GM19467 (cell line): Measurements from ENCODE around the gene KCND2.
"Not testable (repeated sequence)": the region's sequence is repeated elsewhere in the genome, so short reads cannot be mapped to it uniquely, and the experiment has no call there.

Experiments used
- ATAC-seq: cut with Tn5 transposase; IDR thresholded peaks from one replicate; pipeline ENCODE4 v1.9.1; 2021; ENCODE audit warnings: mild to moderate bottlenecking, moderate library complexity; ENCODE audit not compliant: unreplicated experiment

The KCND2 gene

DNA sequence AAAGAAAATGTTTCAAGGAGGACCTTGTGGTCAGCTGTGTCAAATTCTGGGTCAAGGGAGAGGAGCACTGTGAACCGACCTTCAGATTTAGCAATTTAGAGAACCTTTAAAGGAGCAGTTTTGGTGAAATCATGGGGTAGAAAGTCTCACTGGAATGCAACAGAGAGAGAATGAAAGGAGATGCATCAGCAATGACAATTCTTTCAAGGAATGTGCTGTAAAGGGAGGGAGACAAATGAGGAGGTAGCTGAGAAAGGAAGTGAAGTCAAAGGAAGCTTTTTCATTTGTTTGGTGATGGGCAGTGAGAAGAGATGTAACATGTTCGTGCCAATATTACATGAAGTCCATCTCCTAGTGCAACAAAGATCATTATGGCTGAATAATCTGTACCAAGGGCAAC, 418.9 kb downstream of the KCND2 start:
- ATAC-seq: no peak

DNA sequence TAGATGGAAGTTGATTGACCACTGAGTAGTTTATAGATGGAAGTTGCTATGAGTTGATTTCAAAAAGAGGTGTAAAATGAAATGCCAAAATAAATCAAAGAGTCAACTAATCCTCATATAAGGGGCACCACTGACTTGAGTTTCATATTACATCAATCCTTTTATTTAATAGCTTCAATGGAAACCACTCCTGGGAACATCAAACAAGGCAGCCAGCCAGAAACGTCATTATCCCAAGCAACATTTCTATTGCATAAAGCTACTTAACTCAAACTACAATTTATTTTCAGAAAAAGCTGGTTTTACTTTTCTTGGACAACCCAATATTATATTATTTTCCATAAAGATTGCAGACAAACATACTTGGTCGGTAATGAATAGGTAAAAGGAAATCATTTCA, 422.9 kb downstream of the KCND2 start:
- ATAC-seq: no peak

DNA sequence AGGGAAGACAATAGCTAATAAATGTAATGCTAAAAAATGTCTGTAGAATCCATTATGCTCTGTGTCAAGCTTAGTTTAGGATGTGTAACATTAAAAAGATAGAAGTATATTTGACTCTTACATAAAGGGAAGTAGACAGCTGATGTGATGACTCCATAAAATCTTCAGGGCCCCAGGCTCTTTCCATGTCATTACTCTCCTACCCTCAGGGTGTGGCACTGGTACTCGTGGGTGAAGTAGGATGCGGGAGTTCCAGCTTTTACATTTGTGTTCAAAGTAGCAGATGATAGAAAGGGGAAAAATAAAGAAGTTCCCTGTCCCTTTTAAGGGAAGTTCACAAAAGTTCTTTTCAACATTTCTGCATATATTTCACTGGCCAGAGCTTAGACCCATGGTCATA, 427.8 kb downstream of the KCND2 start:
- no peak for ATAC-seq

DNA sequence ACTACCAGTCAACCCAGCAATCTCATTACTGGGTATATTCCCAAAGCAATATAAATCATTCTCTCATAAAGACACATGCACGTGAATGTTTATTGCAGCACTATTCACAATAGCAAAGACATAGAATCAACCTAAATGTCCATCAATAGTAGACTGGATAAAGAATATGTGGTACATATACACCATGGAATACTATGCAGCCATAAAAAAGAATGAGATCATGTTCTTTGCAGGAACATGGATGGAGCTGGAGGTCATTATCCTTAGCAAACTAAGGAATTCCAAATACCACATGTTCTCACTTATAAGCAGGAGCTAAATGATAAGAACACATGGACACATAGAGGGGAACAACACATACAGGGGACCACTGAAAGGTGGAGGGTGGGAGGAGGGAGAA, 429.4 kb downstream of the KCND2 start:
- ATAC-seq: not testable (repeated sequence)

DNA sequence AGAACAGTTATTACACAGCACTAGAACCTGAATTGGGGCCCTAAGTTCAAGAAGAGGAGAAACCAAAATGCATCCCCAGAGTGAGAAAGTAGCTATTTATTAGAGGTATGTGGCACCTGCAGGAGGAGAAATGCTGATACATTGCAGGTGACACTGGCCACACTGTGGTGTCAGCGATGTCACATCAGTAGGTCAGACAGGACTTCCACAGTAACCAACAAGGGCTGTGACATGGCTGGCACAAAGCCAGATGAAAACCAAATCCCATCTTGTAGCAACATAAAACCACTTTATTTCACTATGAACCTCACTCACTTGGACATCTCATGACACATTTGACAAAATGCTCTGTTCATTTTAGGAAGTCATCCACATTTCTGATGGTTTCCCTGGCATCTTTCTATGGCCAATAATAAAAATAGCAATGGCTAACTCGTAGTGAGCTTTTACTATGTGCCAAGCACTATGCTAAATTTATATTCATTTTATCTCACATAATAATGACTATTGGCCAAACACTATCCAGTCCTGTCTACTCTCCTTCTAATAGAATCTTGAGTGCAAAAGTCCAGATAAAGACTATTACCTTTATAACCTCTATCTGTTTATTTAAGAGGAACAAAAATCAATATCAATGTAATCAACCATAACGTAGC, 430.7 kb downstream of the KCND2 start:
- no peak for ATAC-seq

DNA sequence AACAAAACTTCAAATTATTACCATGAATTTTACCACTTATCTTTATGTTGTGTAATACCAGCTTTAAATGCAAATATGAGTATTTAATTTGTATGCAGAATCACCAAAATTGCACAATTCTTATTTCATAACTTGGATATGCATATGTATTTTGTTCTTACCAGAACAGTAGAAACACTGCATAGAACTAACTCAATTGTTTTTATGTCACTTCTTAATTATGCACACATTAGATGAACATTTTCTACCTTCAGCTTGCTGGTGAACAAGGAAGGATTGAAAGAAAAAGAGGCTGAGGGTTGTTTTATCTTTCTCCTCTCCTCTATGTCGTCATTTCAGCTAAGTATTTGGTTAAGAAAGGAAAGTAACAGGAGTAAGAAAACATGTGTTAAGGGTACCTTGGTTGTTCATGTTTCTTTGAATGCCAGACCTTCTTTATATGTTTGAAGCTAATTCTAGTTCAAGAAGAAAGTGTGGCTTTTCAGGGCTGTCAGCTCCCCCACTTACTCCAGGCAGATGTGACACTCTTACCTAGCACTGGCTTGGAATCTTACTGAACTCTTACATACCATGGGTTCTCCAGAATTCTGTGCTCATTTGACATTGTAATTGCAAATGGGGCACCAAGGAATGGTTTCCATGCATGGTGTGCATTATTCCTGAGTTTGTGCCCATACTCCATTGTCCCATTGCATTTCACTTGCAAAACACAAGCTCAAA, 436.4 kb downstream of the KCND2 start:
- no peak for ATAC-seq

DNA sequence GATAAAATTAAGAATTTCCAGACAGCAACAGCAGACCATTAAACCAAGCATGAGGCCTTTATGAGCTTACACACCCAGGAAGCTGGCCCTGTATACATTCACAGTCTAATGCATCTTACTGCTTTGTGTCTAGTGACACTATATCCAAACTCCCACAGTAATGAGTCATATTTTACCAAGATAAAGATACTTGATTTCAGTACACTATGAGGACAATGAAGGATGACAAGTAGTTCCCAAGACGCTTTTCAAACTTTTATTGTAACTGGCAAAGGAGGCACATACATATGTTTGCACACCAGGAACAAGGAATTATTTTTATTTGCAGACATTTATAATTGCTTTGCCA, 437.0 kb downstream of the KCND2 start:
- no peak for ATAC-seq

DNA sequence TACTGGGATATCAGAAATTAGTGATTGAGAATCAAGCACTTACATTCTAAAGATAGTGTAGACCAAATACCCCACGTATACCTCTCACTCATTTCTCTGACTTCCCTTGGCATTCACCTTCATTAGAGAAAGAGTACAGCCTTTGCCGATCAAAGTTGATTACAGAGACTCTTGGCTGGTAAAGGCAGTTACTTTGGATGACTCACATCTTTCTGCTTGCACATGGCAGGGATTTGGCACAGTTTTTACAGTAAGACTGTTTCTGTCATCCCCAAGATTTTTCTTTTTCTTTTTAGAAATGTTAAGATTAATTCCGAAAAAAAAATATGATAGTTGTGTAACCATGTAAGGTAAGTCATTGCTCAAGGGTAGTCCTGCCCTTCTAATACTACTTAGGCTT, 442.0 kb downstream of the KCND2 start:
- ATAC-seq: no peak

DNA sequence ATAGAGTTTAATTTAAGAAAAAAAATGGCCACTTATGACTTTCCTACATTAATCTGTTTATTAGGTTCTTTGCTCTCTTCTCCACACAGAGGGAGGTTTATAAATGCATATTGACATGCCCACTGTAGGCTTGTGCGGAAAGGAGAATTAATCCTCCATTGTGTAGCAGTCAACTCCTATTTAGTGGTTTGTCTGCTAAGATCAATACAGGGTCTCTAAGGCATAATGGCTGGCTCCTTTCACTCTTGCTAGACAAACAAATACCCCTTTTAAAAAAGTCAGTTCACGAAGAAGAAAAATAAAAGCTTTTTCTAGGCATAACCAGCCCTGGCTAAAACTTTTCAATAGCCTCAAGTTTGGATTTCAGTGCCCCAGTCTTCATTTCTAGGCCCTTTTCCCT, 443.3 kb downstream of the KCND2 start:
- ATAC-seq: no peak

DNA sequence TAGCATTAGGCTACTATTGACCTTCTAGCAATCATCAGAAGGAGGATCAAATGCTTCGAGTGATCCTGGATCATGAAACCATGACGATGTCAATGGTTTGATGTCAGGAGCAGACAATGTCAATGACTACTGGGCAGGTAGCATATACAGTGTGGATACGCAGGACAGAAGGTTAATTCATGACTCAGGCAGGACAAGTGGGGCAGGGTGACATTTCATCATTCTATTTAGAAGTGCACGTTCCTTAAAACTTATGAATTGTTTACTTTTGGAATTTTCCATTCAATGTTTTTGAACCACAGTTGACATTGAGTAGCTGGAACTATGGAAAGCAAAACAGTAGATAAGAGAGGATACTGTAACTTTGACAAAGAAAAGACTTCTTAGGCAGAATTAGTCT, 444.2 kb downstream of the KCND2 start:
- ATAC-seq: no peak

DNA sequence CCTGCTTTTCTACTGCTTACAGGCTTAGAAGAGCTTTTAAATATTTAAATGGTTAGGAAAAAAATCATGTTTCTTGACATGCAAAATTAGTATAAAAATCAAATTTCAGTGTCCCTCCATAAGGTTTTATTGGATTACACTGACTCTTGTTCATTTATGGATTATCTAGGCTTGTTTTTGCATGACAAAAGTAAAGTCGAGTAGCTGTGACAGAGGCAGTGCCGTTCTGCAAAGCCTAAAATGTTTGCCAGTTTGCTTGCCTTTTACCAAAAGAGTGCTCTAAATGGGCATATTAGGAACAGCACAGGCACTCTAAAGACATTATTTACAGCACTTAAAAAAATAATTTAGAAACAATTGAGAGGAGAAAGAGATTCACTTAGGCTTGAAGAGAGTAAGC, 445.4 kb downstream of the KCND2 start:
- no peak for ATAC-seq

DNA sequence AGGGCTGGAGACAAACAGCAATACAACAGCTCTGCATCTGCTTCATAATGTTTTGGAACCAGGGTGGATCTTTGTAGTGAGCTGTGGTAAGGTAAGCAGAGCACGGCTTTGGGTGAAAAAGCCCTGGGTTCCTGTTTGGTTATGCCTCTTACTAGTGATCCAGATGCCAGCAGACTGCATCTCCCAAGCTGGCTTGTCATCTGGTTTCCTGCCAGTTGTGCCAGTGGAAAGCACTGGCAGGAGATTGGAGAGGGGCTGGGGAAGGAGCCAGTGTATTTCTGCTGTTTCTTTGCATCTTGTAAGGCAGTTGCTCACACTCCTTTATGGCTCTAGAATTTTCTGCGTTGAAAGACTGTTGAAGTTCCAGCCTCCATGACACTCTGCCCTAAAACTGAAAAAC, 447.3 kb downstream of the KCND2 start:
- no peak for ATAC-seq

DNA sequence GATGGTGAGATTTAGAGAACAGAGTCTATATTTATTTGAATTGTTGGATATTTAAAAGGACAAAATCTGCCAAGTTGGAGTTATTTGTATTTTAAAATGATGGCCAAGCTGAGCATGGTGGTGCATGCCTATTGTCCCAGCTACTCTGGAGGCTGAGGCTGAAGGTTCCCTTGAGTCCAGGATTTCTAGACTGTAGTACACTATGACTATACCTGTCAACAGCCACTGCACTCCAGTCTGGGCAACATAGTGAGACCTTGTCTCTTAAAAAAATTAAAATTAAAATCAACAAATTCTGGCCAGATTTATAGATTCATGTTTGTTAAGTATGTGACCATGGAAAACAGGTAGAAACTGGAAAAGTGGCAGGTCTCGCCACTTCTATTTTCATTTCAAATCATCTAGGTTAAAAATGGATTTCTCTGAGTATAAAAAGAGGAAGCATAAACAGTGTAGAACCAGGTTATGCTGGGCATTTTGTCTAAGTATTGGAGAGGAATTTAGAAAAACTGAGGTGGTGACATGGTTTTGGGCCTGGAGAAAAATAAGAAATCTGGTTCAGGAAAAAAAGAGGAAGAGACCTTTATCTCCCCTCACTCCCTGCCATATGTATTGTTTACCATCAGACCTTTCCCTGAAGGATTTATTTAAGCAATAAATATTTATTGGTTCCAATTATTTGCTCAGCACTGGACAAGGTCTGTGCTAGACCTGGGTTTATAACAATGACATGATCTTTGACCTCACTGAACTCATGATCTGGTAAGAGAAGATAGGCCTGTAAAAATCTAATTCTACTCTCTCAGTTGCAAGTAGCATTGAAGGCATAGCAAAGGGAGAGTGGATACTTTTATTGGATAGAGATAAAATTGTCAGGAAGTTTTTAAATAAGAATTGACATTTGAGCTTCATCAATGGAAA, 450.8 kb downstream of the KCND2 start:
- no peak for ATAC-seq

DNA sequence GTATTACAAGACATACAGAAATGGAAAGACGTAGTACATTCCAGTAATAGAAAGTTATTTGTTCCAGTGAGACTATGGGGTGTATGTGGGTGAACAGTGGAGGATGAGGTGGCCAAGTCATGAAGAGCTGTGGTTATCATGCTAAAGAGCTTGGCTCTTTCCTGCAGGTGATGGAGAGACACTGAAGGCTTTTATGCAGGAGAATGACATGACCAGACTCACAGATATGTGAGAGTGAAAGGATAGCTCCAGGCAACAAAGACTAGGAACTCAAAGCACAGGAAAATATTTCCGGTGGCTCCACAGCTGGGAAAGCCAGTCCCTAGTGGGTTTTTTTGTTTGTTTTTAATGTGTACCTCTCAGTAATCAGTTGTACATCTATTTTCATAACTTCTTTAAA, 451.5 kb downstream of the KCND2 start:
- no peak for ATAC-seq

DNA sequence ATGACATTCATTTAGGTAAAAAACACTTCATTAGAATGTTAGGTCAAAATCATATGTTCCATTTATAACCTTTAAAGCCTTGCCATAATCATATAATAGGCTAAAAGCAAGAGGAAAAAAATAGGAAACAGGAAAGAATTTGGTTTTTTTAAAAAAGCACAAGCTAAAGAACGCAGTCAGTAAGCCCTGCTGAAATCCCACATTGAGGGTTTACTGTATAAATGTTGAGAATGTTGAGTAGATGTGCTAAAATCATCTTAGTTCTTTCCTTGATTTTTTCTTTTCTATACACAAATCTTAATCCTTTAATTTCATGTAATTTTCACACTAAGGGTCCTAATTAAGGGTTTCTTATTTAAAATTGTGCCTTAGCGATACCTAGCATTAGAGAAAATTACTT, 452.0 kb downstream of the KCND2 start:
- no peak for ATAC-seq

DNA sequence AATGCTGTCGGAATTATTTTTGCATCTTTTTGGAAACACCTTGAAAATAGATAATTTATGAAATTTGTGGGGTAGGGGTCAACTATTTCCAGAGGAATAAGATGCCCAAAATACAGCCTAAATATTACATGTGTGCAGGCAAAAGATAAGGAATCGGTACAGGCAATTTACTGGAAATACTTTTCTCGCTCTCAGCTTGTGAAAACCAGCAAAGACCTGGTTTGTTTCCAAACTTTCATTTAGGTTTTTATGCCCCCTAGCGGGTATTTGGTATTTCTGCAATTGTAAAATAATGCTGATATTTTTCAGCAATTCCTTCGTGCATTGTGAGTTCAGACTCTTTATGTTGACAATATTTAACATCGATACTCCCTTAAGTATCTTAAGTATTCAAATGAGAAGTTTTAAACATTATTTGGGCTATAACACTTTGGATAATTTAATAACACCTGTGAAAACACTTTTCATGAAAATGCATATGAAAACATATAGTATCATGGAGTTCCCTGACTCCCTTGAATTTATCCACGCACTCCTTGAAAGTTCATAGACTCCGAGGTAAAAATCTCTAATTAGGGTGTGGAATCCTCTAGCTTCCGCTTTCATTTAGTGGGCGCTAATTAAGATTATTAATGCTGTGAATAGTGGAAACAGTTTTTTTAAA, 452.5 kb downstream of the KCND2 start:
- no peak for ATAC-seq

DNA sequence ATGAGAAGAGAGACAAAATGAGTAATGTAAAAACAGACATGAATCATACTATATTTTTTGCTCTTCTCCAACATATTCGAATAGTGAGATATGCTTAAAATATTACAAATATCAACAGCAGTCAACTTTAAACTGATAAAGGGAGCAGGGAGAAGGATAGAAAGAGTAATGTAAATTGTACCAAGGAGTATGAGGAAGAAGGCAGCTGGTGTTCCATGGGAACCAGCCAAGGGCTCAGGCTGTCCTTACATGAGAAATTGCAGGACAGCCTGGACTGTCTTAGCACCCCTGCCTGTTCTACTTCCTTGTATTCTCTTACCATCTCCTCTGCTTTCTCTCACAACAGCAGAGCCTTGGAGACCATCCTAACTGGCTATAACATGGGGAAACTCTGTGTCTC, 456.3 kb downstream of the KCND2 start:
- no peak for ATAC-seq

DNA sequence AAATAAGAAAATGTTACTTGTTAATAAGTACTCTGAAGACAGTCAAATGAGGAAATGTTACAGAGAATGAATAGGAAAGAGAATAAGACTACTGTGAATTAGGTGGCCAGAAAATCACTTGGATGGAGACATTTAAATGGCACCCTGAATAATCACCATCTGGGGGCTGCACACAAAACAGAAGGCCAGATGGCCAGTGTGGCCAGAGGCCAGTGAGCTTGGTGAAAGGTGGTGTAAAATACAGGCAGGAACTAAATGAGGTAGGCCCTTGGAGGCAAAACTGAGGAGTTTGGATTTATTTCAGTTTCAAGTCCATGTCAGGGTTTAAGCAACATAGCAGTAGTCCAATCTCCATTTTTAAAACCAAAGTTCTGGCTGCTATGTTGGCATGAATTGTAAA, 458.3 kb downstream of the KCND2 start:
- no peak for ATAC-seq

DNA sequence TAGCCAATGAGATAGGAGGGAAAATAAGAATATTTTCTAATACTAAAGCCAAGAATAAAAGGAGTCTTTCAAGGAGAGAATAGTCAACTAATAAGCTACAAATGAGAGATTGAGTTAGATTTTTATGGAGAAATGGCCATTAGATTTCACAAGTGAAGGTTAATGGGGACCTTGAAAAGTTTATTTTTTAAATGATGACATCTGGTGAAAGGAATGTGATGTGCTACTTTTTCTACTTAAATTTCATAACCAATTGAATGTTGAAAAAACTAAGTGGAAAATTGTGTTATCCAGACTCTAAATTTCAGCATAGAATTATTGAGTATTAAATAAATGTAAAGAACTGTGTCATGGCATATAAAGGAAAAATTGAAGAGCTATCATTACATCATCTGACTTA, 459.3 kb downstream of the KCND2 start:
- no peak for ATAC-seq

DNA sequence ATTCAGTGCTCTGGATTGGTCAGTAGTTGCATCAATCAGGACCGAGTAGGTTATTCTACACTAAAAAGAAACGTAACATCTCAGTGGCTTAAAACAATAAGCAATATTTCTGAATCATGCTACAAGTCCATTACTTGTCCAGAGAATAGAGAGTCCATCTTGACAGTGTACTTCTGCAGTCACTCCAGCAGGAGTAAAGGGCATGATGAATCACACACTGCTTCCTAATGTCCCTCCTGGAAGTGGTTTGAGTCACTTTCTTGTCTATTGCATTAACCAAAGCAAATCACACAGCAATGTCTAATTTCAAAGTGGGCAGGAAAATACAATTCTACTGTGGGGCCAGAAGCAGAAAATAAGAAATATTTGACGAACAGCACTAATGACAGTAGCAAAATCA, 460.2 kb downstream of the KCND2 start:
- no peak for ATAC-seq

DNA sequence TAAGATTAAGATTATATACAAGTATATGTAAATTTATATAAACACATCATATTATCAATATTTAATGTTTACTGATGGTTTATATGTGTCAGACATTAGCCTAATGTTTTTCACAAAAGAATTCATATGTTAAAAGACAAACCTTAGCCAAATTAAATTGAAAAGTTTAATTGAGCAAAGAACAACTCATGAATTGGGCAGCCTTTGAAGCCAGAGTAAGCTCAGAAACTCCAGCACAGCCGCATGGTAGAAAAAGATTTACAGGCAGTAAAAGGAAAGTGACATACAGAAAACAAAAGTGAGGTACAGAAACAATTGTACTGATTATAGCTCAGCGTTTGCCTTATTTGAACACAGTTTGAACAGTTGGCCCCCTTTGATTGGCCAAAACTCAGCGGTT, 460.9 kb downstream of the KCND2 start:
- ATAC-seq: no peak
